Neural cell (in vitro differentiated cells): ENCODE measurements around the gene RXFP4.

Experiments
- CTCF ChIP-seq: fragments of 450-650 bp; IDR thresholded peaks from 2 replicates; pipeline ENCODE4 v1.5.1; 2014; ENCODE audit warnings: antibody characterized with exemption, mild to moderate bottlenecking, moderate library complexity; ENCODE audit not compliant: poor library complexity, severe bottlenecking
- REST ChIP-seq: IDR thresholded peaks from 2 replicates; pipeline ENCODE4 v1.6.1; 2012; ENCODE audit warnings: borderline replicate concordance

GRCh38 chr1:155946633-155947219 lies 5.3 kb downstream of the RXFP4 start:
- TF ChIP-seq REST (no peak), CTCF (no peak)
